ENCODE results near the gene HMGB1.
A peak's percentile ranks its signal among the peaks of the same experiment; 100 is the strongest.

Gene HMGB1

GRCh38 chr13:30465593-30466357 is at the start of gene HMGB1:
TSS of gene HMGB1 (minus strand) at chr13:30465936. CDS start at chr13:30463680, 2,256 bp downstream.
- H3K27ac ChIP-seq (ENCODE audit: low read depth, low read length), result peak within 1 kb of the TSS; percentile 94
- H3K4me1 ChIP-seq (ENCODE audit: insufficient read depth, low read length), result peaks cover 27% of the 10 kb centered on the region
- H3K9ac ChIP-seq (ENCODE audit: low read length), result peak within 1 kb of the TSS; percentile 44
- peak within 1 kb of the TSS; percentile 60 to 86 for H3K4me3 ChIP-seq (ENCODE audit: low read depth in 1 of 2, low read length in 2 of 2)
- H3K36me3 ChIP-seq (ENCODE audit: insufficient read depth, low read length), result peaks cover 18% of the 10 kb centered on the region
- H3K9me3 ChIP-seq (ENCODE audit: low read length), result no peaks in the 10 kb centered on the region
- H3K27me3 ChIP-seq (ENCODE audit: control insufficient read depth in 1 of 2, insufficient read depth in 2 of 2, low read length in 2 of 2), result no peaks in the 10 kb centered on the region

DNA sequence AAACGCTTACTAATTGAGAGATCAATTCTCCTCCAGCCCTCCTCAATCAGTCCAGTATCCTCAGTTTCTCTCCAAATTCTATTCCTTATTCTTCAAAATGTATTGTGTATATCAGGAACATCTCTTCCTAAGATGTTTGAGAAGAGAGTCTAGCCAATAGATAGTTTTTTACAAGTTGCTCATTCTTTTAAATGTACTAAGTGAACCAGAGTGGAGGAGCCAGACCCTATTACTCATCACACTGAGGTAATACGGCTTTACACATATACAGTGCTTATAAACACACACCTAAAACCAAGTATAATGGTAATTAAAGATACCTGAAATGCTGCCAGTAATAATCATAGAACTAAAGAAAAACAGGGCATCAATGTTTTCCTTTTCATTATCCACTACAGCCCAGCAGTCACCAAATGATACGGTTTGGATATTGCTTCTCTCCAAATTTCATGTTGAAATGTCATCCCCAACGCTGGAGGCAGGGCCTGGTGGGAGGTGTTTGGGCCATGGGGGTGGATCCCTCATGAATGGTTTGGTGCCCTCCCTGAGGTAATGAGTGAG is 45.2 kb upstream of the HMGB1 start:
- no peak overlapping the region for H3K9ac ChIP-seq (ENCODE audit: low read length)
- H3K4me1 ChIP-seq (ENCODE audit: insufficient read depth, low read length), result no peaks in the 10 kb centered on the region
- H3K9me3 ChIP-seq (ENCODE audit: low read length), result no peaks in the 10 kb centered on the region
- H3K36me3 ChIP-seq (ENCODE audit: insufficient read depth, low read length), result no peaks in the 10 kb centered on the region
- H3K27ac ChIP-seq (ENCODE audit: low read depth, low read length), result no peak overlapping the region
- no peaks in the 10 kb centered on the region for H3K27me3 ChIP-seq (ENCODE audit: control insufficient read depth in 1 of 2, insufficient read depth in 2 of 2, low read length in 2 of 2)
- H3K4me3 ChIP-seq (ENCODE audit: low read depth in 1 of 2, low read length in 2 of 2), result no peak overlapping the region

GRCh38 chr13:30510091-30510490 is 44.4 kb upstream of the HMGB1 start:
- Histone ChIP-seq H3K27me3 (ENCODE audit: control insufficient read depth in 1 of 2, insufficient read depth in 2 of 2, low read length in 2 of 2) (no peaks in the 10 kb centered on the region), H3K4me1 (ENCODE audit: insufficient read depth, low read length) (no peaks in the 10 kb centered on the region), H3K9ac (ENCODE audit: low read length) (no peak overlapping the region), H3K27ac (ENCODE audit: low read depth, low read length) (no peak overlapping the region), H3K4me3 (ENCODE audit: low read depth in 1 of 2, low read length in 2 of 2) (no peak overlapping the region), H3K9me3 (ENCODE audit: low read length) (no peaks in the 10 kb centered on the region), H3K36me3 (ENCODE audit: insufficient read depth, low read length) (no peaks in the 10 kb centered on the region)

DNA sequence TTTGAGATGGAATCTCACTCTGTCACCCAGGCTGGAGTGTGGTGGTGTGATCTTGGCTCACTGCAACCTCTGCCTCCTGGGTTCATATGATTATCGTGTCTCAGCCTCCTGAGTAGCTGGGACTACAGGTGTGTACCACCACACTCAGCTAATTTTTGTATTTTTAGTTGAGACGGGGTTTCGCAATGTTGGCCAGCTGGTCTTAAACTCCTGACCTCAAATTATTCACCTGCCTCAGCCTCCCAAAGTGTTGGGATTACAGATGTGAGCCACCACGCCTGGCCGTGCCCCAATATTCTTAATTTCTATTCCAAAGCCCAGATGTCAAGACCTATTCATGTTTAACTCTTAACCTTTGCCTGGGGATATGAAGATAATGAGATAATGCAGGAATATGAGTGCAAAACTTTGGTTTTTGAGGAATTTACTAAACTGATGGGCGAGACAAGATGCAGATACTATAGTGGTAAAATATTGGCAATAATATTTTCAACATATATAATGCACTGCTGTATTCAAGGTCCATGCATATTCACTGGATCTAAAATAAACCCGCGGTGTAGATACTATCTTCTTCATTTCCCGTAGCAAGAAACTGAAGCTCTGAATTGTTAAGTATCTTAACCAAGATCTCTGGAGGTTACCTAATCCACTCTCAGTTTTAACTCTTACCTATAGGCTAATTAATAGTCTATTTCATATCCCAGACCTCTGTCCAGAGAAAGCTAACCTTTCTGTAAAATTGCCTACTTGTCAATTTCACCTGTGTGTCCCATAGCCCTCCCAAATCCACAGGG is 43.7 kb upstream of the HMGB1 start:
- Histone ChIP-seq H3K9ac (ENCODE audit: low read length) (no peak overlapping the region), H3K9me3 (ENCODE audit: low read length) (no peaks in the 10 kb centered on the region), H3K36me3 (ENCODE audit: insufficient read depth, low read length) (no peaks in the 10 kb centered on the region), H3K4me1 (ENCODE audit: insufficient read depth, low read length) (no peaks in the 10 kb centered on the region), H3K27ac (ENCODE audit: low read depth, low read length) (no peak overlapping the region), H3K27me3 (ENCODE audit: control insufficient read depth in 1 of 2, insufficient read depth in 2 of 2, low read length in 2 of 2) (no peaks in the 10 kb centered on the region), H3K4me3 (ENCODE audit: low read depth in 1 of 2, low read length in 2 of 2) (no peak overlapping the region)

- no peaks in the 10 kb centered on the region for H3K4me1 ChIP-seq (ENCODE audit: insufficient read depth, low read length)
- H3K9ac ChIP-seq (ENCODE audit: low read length), result no peak overlapping the region
- no peaks in the 10 kb centered on the region for H3K27me3 ChIP-seq (ENCODE audit: control insufficient read depth in 1 of 2, insufficient read depth in 2 of 2, low read length in 2 of 2)
- H3K36me3 ChIP-seq (ENCODE audit: insufficient read depth, low read length), result no peaks in the 10 kb centered on the region
- H3K27ac ChIP-seq (ENCODE audit: low read depth, low read length), result no peak overlapping the region
- no peaks in the 10 kb centered on the region for H3K9me3 ChIP-seq (ENCODE audit: low read length)
- no peak overlapping the region for H3K4me3 ChIP-seq (ENCODE audit: low read depth in 1 of 2, low read length in 2 of 2)
Observed at GRCh38 chr13:30504081-30504480, 38.3 kb upstream of the HMGB1 start.

DNA sequence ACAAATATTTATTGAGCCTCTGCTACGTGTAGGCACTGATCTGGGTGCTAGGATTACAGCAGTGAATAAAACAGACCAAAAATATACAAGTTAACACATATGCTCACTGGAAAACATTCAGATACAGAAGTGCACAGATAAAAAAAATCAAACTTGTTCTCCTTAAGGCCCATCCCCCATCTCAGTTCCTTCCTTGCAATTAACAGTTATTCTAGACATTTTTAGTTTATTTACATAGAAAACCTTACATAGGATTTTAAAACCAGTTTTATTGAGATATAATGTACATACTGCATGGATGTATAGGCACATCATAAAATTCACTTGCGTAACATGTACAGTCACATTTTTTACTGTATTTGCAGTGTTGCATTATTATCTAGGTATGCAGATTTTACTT is 36.5 kb upstream of the HMGB1 start:
- Histone ChIP-seq H3K36me3 (ENCODE audit: insufficient read depth, low read length) (no peaks in the 10 kb centered on the region), H3K9ac (ENCODE audit: low read length) (no peak overlapping the region), H3K4me3 (ENCODE audit: low read depth in 1 of 2, low read length in 2 of 2) (no peak overlapping the region), H3K27ac (ENCODE audit: low read depth, low read length) (no peak overlapping the region), H3K9me3 (ENCODE audit: low read length) (no peaks in the 10 kb centered on the region), H3K27me3 (ENCODE audit: control insufficient read depth in 1 of 2, insufficient read depth in 2 of 2, low read length in 2 of 2) (no peaks in the 10 kb centered on the region), H3K4me1 (ENCODE audit: insufficient read depth, low read length) (no peaks in the 10 kb centered on the region)

- no peaks in the 10 kb centered on the region for H3K36me3 ChIP-seq (ENCODE audit: insufficient read depth, low read length)
- no peaks in the 10 kb centered on the region for H3K4me1 ChIP-seq (ENCODE audit: insufficient read depth, low read length)
- H3K9me3 ChIP-seq (ENCODE audit: low read length), result no peaks in the 10 kb centered on the region
- H3K27me3 ChIP-seq (ENCODE audit: control insufficient read depth in 1 of 2, insufficient read depth in 2 of 2, low read length in 2 of 2), result no peaks in the 10 kb centered on the region
- no peak overlapping the region for H3K27ac ChIP-seq (ENCODE audit: low read depth, low read length)
- no peak overlapping the region for H3K9ac ChIP-seq (ENCODE audit: low read length)
- H3K4me3 ChIP-seq (ENCODE audit: low read depth in 1 of 2, low read length in 2 of 2), result no peak overlapping the region
Observed at GRCh38 chr13:30499338-30499737, 33.6 kb upstream of the HMGB1 start.

DNA sequence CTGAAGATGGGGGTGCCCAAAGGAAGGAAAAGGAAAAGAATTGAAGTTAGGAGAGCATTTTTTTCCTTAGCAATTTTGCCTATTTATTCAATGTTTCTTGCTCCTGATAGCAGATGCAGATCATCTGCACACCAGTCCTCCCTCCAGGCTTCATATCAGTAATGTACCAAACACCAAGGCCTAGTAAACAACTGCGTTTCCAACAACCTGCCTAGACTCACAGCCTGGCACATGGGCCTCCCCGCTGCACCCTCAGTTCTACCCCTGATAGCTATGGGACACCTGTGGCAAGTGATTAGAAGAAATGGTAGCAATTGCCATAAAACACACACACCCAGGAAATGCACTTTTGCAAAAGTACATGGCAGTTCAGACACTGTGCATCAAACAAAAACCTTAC is 30.4 kb upstream of the HMGB1 start:
- H3K36me3 ChIP-seq (ENCODE audit: insufficient read depth, low read length), result no peaks in the 10 kb centered on the region
- no peaks in the 10 kb centered on the region for H3K27me3 ChIP-seq (ENCODE audit: control insufficient read depth in 1 of 2, insufficient read depth in 2 of 2, low read length in 2 of 2)
- H3K27ac ChIP-seq (ENCODE audit: low read depth, low read length), result no peak overlapping the region
- H3K9me3 ChIP-seq (ENCODE audit: low read length), result no peaks in the 10 kb centered on the region
- no peak overlapping the region for H3K4me3 ChIP-seq (ENCODE audit: low read depth in 1 of 2, low read length in 2 of 2)
- H3K4me1 ChIP-seq (ENCODE audit: insufficient read depth, low read length), result no peaks in the 10 kb centered on the region
- no peak overlapping the region for H3K9ac ChIP-seq (ENCODE audit: low read length)

GRCh38 chr13:30495746-30496145 is 30.0 kb upstream of the HMGB1 start:
- Histone ChIP-seq H3K27ac (ENCODE audit: low read depth, low read length) (no peak overlapping the region), H3K9ac (ENCODE audit: low read length) (no peak overlapping the region), H3K36me3 (ENCODE audit: insufficient read depth, low read length) (no peaks in the 10 kb centered on the region), H3K27me3 (ENCODE audit: control insufficient read depth in 1 of 2, insufficient read depth in 2 of 2, low read length in 2 of 2) (no peaks in the 10 kb centered on the region), H3K9me3 (ENCODE audit: low read length) (no peaks in the 10 kb centered on the region), H3K4me3 (ENCODE audit: low read depth in 1 of 2, low read length in 2 of 2) (no peak overlapping the region), H3K4me1 (ENCODE audit: insufficient read depth, low read length) (no peaks in the 10 kb centered on the region)

GRCh38 chr13:30493658-30494381 is 28.1 kb upstream of the HMGB1 start:
- Histone ChIP-seq H3K4me1 (ENCODE audit: insufficient read depth, low read length) (no peaks in the 10 kb centered on the region), H3K9ac (ENCODE audit: low read length) (no peak overlapping the region), H3K27ac (ENCODE audit: low read depth, low read length) (no peak overlapping the region), H3K4me3 (ENCODE audit: low read depth in 1 of 2, low read length in 2 of 2) (no peak overlapping the region), H3K36me3 (ENCODE audit: insufficient read depth, low read length) (no peaks in the 10 kb centered on the region), H3K9me3 (ENCODE audit: low read length) (no peaks in the 10 kb centered on the region), H3K27me3 (ENCODE audit: control insufficient read depth in 1 of 2, insufficient read depth in 2 of 2, low read length in 2 of 2) (no peaks in the 10 kb centered on the region)

GRCh38 chr13:30487075-30487470 is 21.3 kb upstream of the HMGB1 start:
- no peak overlapping the region for H3K9ac ChIP-seq (ENCODE audit: low read length)
- H3K4me1 ChIP-seq (ENCODE audit: insufficient read depth, low read length), result no peaks in the 10 kb centered on the region
- no peaks in the 10 kb centered on the region for H3K9me3 ChIP-seq (ENCODE audit: low read length)
- H3K4me3 ChIP-seq (ENCODE audit: low read depth in 1 of 2, low read length in 2 of 2), result no peak overlapping the region
- H3K27me3 ChIP-seq (ENCODE audit: control insufficient read depth in 1 of 2, insufficient read depth in 2 of 2, low read length in 2 of 2), result no peaks in the 10 kb centered on the region
- no peaks in the 10 kb centered on the region for H3K36me3 ChIP-seq (ENCODE audit: insufficient read depth, low read length)
- H3K27ac ChIP-seq (ENCODE audit: low read depth, low read length), result no peak overlapping the region
